Esophagus mucosa (tissue), 1 donor: Measurements from ENCODE around the gene DCBLD1. TPM values are rescaled to one million over a fixed set of nuclear protein-coding genes. Genes with fewer than 3 reads are reported as not detected.
"Not testable (repeated sequence)": the region's sequence is repeated elsewhere in the genome, so short reads cannot be mapped to it uniquely, and the experiment has no call there.

Experiments used
- ATAC-seq: fragments of 200-7000 bp; cut with Tn5 transposase; one replicate; pipeline ENCODE4 v1.9.1; 2020
- total RNA-seq: library from RNA; stranded (reverse); gene quantifications from one replicate; pipeline ENCODE4 v1.2.4, GENCODE V29; 2023
- donor health status: DM: yes; HTN: yes; CAD: no.

Gene DCBLD1
- 9.5 TPM for total RNA-seq

GRCh38 chr6:117482240-117483003 is at the start of gene DCBLD1:
TSS of gene DCBLD1 (plus strand) at chr6:117482674. CDS start at chr6:117482782, 108 bp downstream.
- ATAC-seq = peak; percentile 92

GRCh38 chr6:117440706-117441525 is 41.6 kb upstream of the DCBLD1 start:
- ATAC-seq = peak; percentile 91

- ATAC-seq = peak; percentile 81
Observed at GRCh38 chr6:117441824-117442264, 40.6 kb upstream of the DCBLD1 start.

GRCh38 chr6:117442313-117442712 is 40.2 kb upstream of the DCBLD1 start:
- ATAC-seq = not testable (repeated sequence)

- no peak for ATAC-seq
Observed at GRCh38 chr6:117444600-117444999, 37.9 kb upstream of the DCBLD1 start.

GRCh38 chr6:117446861-117447260 is 35.6 kb upstream of the DCBLD1 start:
- no peak for ATAC-seq

- no peak for ATAC-seq
Observed at GRCh38 chr6:117448011-117448410, 34.5 kb upstream of the DCBLD1 start.

GRCh38 chr6:117448732-117449485 is 33.6 kb upstream of the DCBLD1 start:
- peak; percentile 56 for ATAC-seq

- no peak for ATAC-seq
Observed at GRCh38 chr6:117449549-117450439, 32.7 kb upstream of the DCBLD1 start.

GRCh38 chr6:117451671-117452070 is 30.8 kb upstream of the DCBLD1 start:
- no peak for ATAC-seq

- ATAC-seq = no peak
Observed at GRCh38 chr6:117456250-117456649, 26.2 kb upstream of the DCBLD1 start.

- no peak for ATAC-seq
Observed at GRCh38 chr6:117456998-117457397, 25.5 kb upstream of the DCBLD1 start.

- no peak for ATAC-seq
Observed at GRCh38 chr6:117459204-117459944, 23.1 kb upstream of the DCBLD1 start.

GRCh38 chr6:117463762-117464665 is 18.5 kb upstream of the DCBLD1 start:
- ATAC-seq = peak; percentile 88

GRCh38 chr6:117464700-117465099 is 17.8 kb upstream of the DCBLD1 start:
- ATAC-seq = no peak

- ATAC-seq = no peak
Observed at GRCh38 chr6:117465691-117466090, 16.8 kb upstream of the DCBLD1 start.

GRCh38 chr6:117467876-117468275 is 14.6 kb upstream of the DCBLD1 start:
- ATAC-seq = no peak

GRCh38 chr6:117468527-117468926 is 13.9 kb upstream of the DCBLD1 start:
- ATAC-seq = not testable (repeated sequence)

GRCh38 chr6:117469356-117469755 is 13.1 kb upstream of the DCBLD1 start:
- peak; percentile 48 for ATAC-seq

GRCh38 chr6:117469791-117470190 is 12.7 kb upstream of the DCBLD1 start:
- ATAC-seq = no peak
